Vagina (tissue), 2 donors: ENCODE measurements around the gene LRP3. TPM values are rescaled to one million over a fixed set of nuclear protein-coding genes. Genes with fewer than 3 reads are reported as not detected.

ENCODE experiments used
- DNase-seq, 2 donors: peaks; one replicate each; pipeline ENCODE4 v3.0.0-alpha.2; 2017; ENCODE audit errors: extremely low spot score in 2 of 2
- H3K27ac ChIP-seq: fragments of 200-600 bp; sonication (generic); one replicate; pipeline ENCODE4 v1.5.1; 2019
- H3K27me3 ChIP-seq: fragments of 200-600 bp; sonication (generic); one replicate; pipeline ENCODE4 v1.5.1; 2019
- H3K36me3 ChIP-seq, 2 donors: fragments of 200-600 bp; sonication (generic); one replicate each; pipeline ENCODE4 v1.5.1; 2017 to 2019
- H3K4me1 ChIP-seq: fragments of 200-600 bp; sonication (generic); one replicate; pipeline ENCODE4 v1.5.1; 2019
- H3K4me3 ChIP-seq, 2 donors: fragments of 200-600 bp; sonication (generic); 1 replicate in 1 of 2; 2 replicates in 1 of 2; pipeline ENCODE4 v1.5.1; 2016 to 2019
- H3K9me3 ChIP-seq: fragments of 200-600 bp; sonication (generic); one replicate; pipeline ENCODE4 v1.5.1; 2019
- CTCF ChIP-seq, 3 experiments: fragments of 450-650 bp in 2 of 3; fragments of 200-600 bp in 1 of 3; sonication (generic) in 1 of 3; IDR thresholded peaks; one replicate each; pipeline ENCODE4 v1.5.1; 2017 to 2019; ENCODE audit warnings: antibody characterized with exemption in 3 of 3, mild to moderate bottlenecking in 2 of 3, moderate library complexity in 2 of 3
- POLR2A ChIP-seq, 2 donors: fragments of 450-650 bp; IDR thresholded peaks; one replicate each; pipeline ENCODE4 v1.6.1; 2017; ENCODE audit warnings: antibody characterized with exemption in 2 of 2, mild to moderate bottlenecking in 2 of 2, moderate library complexity in 2 of 2
- POLR2AphosphoS5 ChIP-seq, 2 donors: sonication (generic); formaldehyde crosslinking; IDR thresholded peaks; one replicate each; pipeline ENCODE4 v1.9.0; 2017; ENCODE audit warnings: antibody characterized with exemption in 2 of 2, mild to moderate bottlenecking in 2 of 2, low read depth in 1 of 2; ENCODE audit not compliant: insufficient read depth in 1 of 2
- intact Hi-C: fragments of 100-400 bp; cut with DNase I; formaldehyde crosslinking; loops from one replicate; pipeline ENCODE4 v1.15.1; 2023
- total RNA-seq: library from RNA; depleted of rRNA; stranded (reverse); fragments of >200 nt; gene quantifications from one replicate; pipeline ENCODE4 v1.2.3, GENCODE V29; 2016

Gene LRP3
- total RNA-seq, 1 donor from 2014 or later, result 20.6 TPM

DNA sequence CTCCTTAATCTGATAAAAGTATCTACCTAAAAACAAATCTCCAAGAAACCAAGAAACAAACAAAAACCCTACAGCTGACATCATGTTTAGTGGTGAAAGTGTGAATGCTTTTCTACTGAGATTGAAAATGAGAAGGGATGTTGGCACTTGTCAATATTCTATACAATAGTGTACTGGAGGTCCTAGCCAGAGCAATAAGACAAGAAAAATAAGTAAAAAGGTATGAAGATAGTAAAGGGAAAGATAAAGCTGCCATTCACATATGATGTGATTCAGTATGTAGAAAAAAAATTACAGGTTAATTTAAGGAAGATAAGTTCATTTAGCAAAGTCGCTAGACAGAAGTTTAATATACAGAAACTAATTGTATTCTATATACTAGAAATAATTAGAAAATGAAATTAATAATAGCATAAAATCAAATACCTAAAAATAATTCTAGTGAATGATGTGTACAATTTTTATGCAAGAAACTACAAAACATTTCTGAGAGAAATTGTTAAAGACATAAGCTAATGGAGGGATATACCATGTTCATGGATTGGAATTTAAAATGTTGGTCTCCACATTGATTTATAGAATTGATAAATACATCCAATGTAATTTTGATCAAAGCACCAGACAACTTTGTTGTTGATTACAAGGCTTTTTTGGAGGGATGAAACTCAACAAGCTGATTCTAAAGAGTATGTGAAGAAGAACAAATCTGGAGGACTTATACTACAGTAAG lies 33.9 kb downstream of the LRP3 start:
- TF ChIP-seq CTCF (IDR thresholded peaks at IDR 0.05), result no peak
- no peak for TF ChIP-seq POLR2A (IDR thresholded peaks at IDR 0.05)
- TF ChIP-seq POLR2AphosphoS5 (IDR thresholded peaks at IDR 0.05; ENCODE audit: insufficient read depth in 1 of 2, low read depth in 1 of 2), result no peak
- Histone ChIP-seq H3K36me3 (no peaks in the 10 kb centered on the region), H3K27ac (no peak overlapping the region), H3K9me3 (peaks cover 9% of the 10 kb centered on the region), H3K4me3 (no peak overlapping the region), H3K4me1 (peaks cover 23% of the 10 kb centered on the region), H3K27me3 (peaks cover 30% of the 10 kb centered on the region)
- intact Hi-C loops, result no loop called here
- DNase-seq, result no peak

DNA sequence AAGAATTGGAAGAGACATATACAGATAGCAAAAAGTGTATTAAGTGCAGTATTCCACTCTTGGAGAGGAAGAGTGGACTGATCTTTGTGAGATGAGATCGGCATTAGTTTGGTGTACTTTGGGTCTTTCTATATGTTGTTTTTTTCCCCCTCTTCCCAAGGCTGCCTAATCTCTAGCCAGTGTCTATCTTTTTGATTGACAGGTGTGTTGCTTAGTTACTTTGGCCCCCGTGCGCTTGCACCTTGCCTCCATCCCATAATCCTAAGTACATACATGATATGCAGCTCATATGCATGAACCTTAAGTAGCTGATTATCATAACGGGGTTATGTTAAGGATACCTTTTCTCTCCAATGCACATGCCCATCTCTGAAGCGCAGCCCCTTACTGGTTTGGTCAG lies 35.8 kb downstream of the LRP3 start:
- Histone ChIP-seq H3K27ac (no peak overlapping the region), H3K27me3 (peaks cover 22% of the 10 kb centered on the region), H3K4me1 (peaks cover 21% of the 10 kb centered on the region), H3K9me3 (peaks cover 9% of the 10 kb centered on the region), H3K4me3 (no peak overlapping the region), H3K36me3 (no peaks in the 10 kb centered on the region)
- intact Hi-C loops, result loop anchor here (10.0 kb wide), 1 partner anchor 545 kb away; no protein-coding TSS in a partner anchor
- DNase-seq, result no peak
- TF ChIP-seq CTCF (IDR thresholded peaks at IDR 0.05) (no peak), POLR2AphosphoS5 (IDR thresholded peaks at IDR 0.05; ENCODE audit: insufficient read depth in 1 of 2, low read depth in 1 of 2) (no peak), POLR2A (IDR thresholded peaks at IDR 0.05) (no peak)

GRCh38 chr19:33231511-33231910 lies 37.4 kb downstream of the LRP3 start:
- no peak overlapping the region for H3K27ac ChIP-seq
- intact Hi-C loops, result loop anchor here (10.0 kb wide), 1 partner anchor 543 kb away; no protein-coding TSS in a partner anchor
- peaks cover 9% of the 10 kb centered on the region for H3K9me3 ChIP-seq
- peaks cover 5% of the 10 kb centered on the region for H3K4me1 ChIP-seq
- H3K4me3 ChIP-seq, result no peak overlapping the region
- H3K27me3 ChIP-seq, result peaks cover 10% of the 10 kb centered on the region
- no peaks in the 10 kb centered on the region for H3K36me3 ChIP-seq
- no peak for TF ChIP-seq POLR2AphosphoS5 (IDR thresholded peaks at IDR 0.05; ENCODE audit: insufficient read depth in 1 of 2, low read depth in 1 of 2)
- no peak for TF ChIP-seq CTCF (IDR thresholded peaks at IDR 0.05)
- TF ChIP-seq POLR2A (IDR thresholded peaks at IDR 0.05), result no peak
- no peak for DNase-seq

DNA sequence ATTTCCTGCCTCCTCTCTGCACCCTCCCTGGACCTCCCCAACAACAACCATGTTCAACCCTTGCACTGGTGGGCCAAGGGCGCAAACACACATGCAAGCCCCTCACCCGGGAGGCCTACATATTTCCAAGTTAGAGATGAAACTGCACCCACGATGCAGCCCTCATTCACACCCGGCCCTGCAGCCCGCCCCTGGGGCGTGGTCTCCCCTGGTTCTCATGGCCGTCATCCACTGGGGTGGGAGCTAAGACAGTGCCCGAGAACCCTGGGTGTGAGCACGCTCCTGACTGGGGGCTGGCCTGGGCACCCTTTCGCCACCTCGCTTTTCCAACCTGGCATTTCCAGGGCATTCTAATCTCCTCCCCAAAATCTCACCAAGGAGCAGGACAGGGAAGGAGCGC lies 38.5 kb downstream of the LRP3 start:
- TF ChIP-seq CTCF (IDR thresholded peaks at IDR 0.05) (no peak), POLR2A (IDR thresholded peaks at IDR 0.05) (no peak), POLR2AphosphoS5 (IDR thresholded peaks at IDR 0.05; ENCODE audit: insufficient read depth in 1 of 2, low read depth in 1 of 2) (no peak)
- intact Hi-C loops, result loop anchor here (10.0 kb wide), 1 partner anchor 542 kb away; no protein-coding TSS in a partner anchor
- Histone ChIP-seq H3K9me3 (peaks cover 3% of the 10 kb centered on the region), H3K36me3 (no peaks in the 10 kb centered on the region), H3K4me1 (no peaks in the 10 kb centered on the region), H3K27ac (no peak overlapping the region), H3K4me3 (no peak overlapping the region), H3K27me3 (no peaks in the 10 kb centered on the region)
- DNase-seq, result no peak
